Measurements from ENCODE around the gene UPP1. TPM values are rescaled to one million over a fixed set of nuclear protein-coding genes. Genes with fewer than 3 reads are reported as not detected.
"Not testable (repeated sequence)": the region's sequence is repeated elsewhere in the genome, so short reads cannot be mapped to it uniquely, and the experiment has no call there.

Gene UPP1
- total RNA-seq, 1 donor from 2014 or later, result 4.4 TPM

- no peaks in the 10 kb centered on the region for H3K27me3 Mint-ChIP-seq (ENCODE audit: low read depth)
- H3K36me3 Mint-ChIP-seq, result peaks cover 1% of the 10 kb centered on the region
- H3K4me3 Mint-ChIP-seq, result no peak overlapping the region
- TF ChIP-seq CTCF (IDR thresholded peaks at IDR 0.05; ENCODE audit: unreplicated experiment), result no peak
- no peak overlapping the region for H3K27ac Mint-ChIP-seq
- H3K4me1 Mint-ChIP-seq, result peaks cover 50% of the 10 kb centered on the region
- H3K9me3 Mint-ChIP-seq, result no peaks in the 10 kb centered on the region
- no peak for DNase-seq (ENCODE audit: low spot score in 2 of 2, unreplicated experiment in 2 of 2)
These were observed 24.2 kb downstream of the UPP1 start for GRCh38 chr7:48113275-48113674.

GRCh38 chr7:48114115-48114514 is 25.1 kb downstream of the UPP1 start:
- Mint-ChIP-seq H3K27ac (no peak overlapping the region), H3K4me3 (no peak overlapping the region), H3K27me3 (ENCODE audit: low read depth) (no peaks in the 10 kb centered on the region), H3K36me3 (no peaks in the 10 kb centered on the region), H3K9me3 (no peaks in the 10 kb centered on the region), H3K4me1 (peaks cover 59% of the 10 kb centered on the region)
- no peak for DNase-seq (ENCODE audit: low spot score in 2 of 2, unreplicated experiment in 2 of 2)
- TF ChIP-seq CTCF (IDR thresholded peaks at IDR 0.05; ENCODE audit: unreplicated experiment), result no peak

GRCh38 chr7:48114589-48114988 is 25.5 kb downstream of the UPP1 start:
- H3K9me3 Mint-ChIP-seq, result no peaks in the 10 kb centered on the region
- H3K4me3 Mint-ChIP-seq, result no peak overlapping the region
- H3K27ac Mint-ChIP-seq, result no peak overlapping the region
- H3K36me3 Mint-ChIP-seq, result no peaks in the 10 kb centered on the region
- TF ChIP-seq CTCF (IDR thresholded peaks at IDR 0.05; ENCODE audit: unreplicated experiment), result no peak
- no peaks in the 10 kb centered on the region for H3K27me3 Mint-ChIP-seq (ENCODE audit: low read depth)
- DNase-seq (ENCODE audit: low spot score in 2 of 2, unreplicated experiment in 2 of 2), result no peak
- peaks cover 61% of the 10 kb centered on the region for H3K4me1 Mint-ChIP-seq

GRCh38 chr7:48116043-48116442 is 27.0 kb downstream of the UPP1 start:
- no peak overlapping the region for H3K4me3 Mint-ChIP-seq
- H3K9me3 Mint-ChIP-seq, result no peaks in the 10 kb centered on the region
- H3K36me3 Mint-ChIP-seq, result no peaks in the 10 kb centered on the region
- peaks cover 58% of the 10 kb centered on the region for H3K4me1 Mint-ChIP-seq
- no peak for TF ChIP-seq CTCF (IDR thresholded peaks at IDR 0.05; ENCODE audit: unreplicated experiment)
- no peak for DNase-seq (ENCODE audit: low spot score in 2 of 2, unreplicated experiment in 2 of 2)
- H3K27me3 Mint-ChIP-seq (ENCODE audit: low read depth), result no peaks in the 10 kb centered on the region
- H3K27ac Mint-ChIP-seq, result no peak overlapping the region

- peak overlapping the region; percentile 49 for H3K27ac Mint-ChIP-seq
- no peaks in the 10 kb centered on the region for H3K27me3 Mint-ChIP-seq (ENCODE audit: low read depth)
- no peaks in the 10 kb centered on the region for H3K36me3 Mint-ChIP-seq
- peaks cover 14% of the 10 kb centered on the region for H3K9me3 Mint-ChIP-seq
- peaks cover 44% of the 10 kb centered on the region for H3K4me1 Mint-ChIP-seq
- TF ChIP-seq CTCF (IDR thresholded peaks at IDR 0.05; ENCODE audit: unreplicated experiment), result no peak
- no peak overlapping the region for H3K4me3 Mint-ChIP-seq
- no peak for DNase-seq (ENCODE audit: low spot score in 2 of 2, unreplicated experiment in 2 of 2)
These were observed 29.0 kb downstream of the UPP1 start for GRCh38 chr7:48118041-48118440.

GRCh38 chr7:48120536-48120935 is 31.5 kb downstream of the UPP1 start:
- Mint-ChIP-seq H3K4me1 (peaks cover 28% of the 10 kb centered on the region), H3K9me3 (peaks cover 39% of the 10 kb centered on the region)
- H3K4me3 Mint-ChIP-seq; DNase-seq (ENCODE audit: low spot score in 2 of 2, unreplicated experiment in 2 of 2); H3K27me3 Mint-ChIP-seq (ENCODE audit: low read depth); H3K36me3 Mint-ChIP-seq; H3K27ac Mint-ChIP-seq: not testable (repeated sequence)
